ENCODE results near the gene MB21D2.

Gene MB21D2

DNA sequence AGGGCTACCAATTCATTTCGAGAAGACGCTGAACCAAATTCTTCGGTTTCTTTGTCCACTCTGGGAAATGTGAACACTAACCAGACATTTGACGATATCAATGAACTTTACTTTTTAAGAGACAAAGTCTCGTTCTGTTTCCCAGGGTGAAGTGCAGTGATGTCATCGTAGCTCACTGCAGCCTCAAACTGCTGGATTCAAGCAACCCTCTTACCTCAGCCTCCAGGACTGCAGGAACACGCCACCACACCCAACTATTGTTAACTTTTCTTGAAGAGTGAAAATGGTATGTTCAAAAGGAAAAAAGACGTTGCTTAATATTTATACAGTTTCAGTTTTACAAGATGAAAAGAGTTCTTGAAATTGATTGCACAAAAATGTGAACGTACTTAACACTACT lies 30.6 kb downstream of the MB21D2 start (continued):
- TF ChIP-seq, protein P1, sequence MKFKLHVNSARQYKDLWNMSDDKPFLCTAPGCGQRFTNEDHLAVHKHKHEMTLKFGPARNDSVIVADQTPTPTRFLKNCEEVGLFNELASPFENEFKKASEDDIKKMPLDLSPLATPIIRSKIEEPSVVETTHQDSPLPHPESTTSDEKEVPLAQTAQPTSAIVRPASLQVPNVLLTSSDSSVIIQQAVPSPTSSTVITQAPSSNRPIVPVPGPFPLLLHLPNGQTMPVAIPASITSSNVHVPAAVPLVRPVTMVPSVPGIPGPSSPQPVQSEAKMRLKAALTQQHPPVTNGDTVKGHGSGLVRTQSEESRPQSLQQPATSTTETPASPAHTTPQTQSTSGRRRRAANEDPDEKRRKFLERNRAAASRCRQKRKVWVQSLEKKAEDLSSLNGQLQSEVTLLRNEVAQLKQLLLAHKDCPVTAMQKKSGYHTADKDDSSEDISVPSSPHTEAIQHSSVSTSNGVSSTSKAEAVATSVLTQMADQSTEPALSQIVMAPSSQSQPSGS (tag by site-specific recombination; IDR thresholded peaks at IDR 0.05; ENCODE audit: low read depth): peak; percentile 91
- TF ChIP-seq ZNF670 (tag by site-specific recombination; IDR thresholded peaks at IDR 0.05; ENCODE audit: low read depth) (no peak), ZBTB1 (tag by site-specific recombination; IDR thresholded peaks at IDR 0.05) (no peak), ZNF843 (tag by site-specific recombination; IDR thresholded peaks at IDR 0.05) (no peak), SALL2 (tag by site-specific recombination; IDR thresholded peaks at IDR 0.05; ENCODE audit: borderline replicate concordance) (no peak), ZNF2 (tag by site-specific recombination; IDR thresholded peaks at IDR 0.05) (no peak), ZNF76 (tag by site-specific recombination; IDR thresholded peaks at IDR 0.05; ENCODE audit: borderline replicate concordance, low read depth) (no peak), ZSCAN30 (tag by site-specific recombination; IDR thresholded peaks at IDR 0.05) (no peak), ZNF10 (tag by site-specific recombination; IDR thresholded peaks at IDR 0.05) (no peak), ZNF394 (tag by site-specific recombination; IDR thresholded peaks at IDR 0.05; ENCODE audit: borderline replicate concordance) (no peak), ZSCAN23 (tag by site-specific recombination; IDR thresholded peaks at IDR 0.05) (no peak), ZSCAN16 (tag by site-specific recombination; IDR thresholded peaks at IDR 0.05) (no peak), PRDM1 (tag by site-specific recombination; IDR thresholded peaks at IDR 0.05) (peak; percentile 85; the same call in 1 of the 2 replicates), GLI2 (tag by site-specific recombination; IDR thresholded peaks at IDR 0.05; ENCODE audit: borderline replicate concordance, low read depth) (no peak), BCL11B (tag by site-specific recombination; IDR thresholded peaks at IDR 0.05; ENCODE audit: low read depth) (no peak), ZNF274 (IDR thresholded peaks at IDR 0.05; ENCODE audit: low read length) (no peak), ZNF274 (tag by site-specific recombination; IDR thresholded peaks at IDR 0.05; ENCODE audit: borderline replicate concordance) (no peak), ZNF341 (tag by site-specific recombination; IDR thresholded peaks at IDR 0.05; ENCODE audit: low read depth) (no peak), SP7 (tag by site-specific recombination; IDR thresholded peaks at IDR 0.05) (0 out of 2 replicates have a peak, but pooled peaks have one; percentile 46)
- TF ChIP-seq, protein P2, sequence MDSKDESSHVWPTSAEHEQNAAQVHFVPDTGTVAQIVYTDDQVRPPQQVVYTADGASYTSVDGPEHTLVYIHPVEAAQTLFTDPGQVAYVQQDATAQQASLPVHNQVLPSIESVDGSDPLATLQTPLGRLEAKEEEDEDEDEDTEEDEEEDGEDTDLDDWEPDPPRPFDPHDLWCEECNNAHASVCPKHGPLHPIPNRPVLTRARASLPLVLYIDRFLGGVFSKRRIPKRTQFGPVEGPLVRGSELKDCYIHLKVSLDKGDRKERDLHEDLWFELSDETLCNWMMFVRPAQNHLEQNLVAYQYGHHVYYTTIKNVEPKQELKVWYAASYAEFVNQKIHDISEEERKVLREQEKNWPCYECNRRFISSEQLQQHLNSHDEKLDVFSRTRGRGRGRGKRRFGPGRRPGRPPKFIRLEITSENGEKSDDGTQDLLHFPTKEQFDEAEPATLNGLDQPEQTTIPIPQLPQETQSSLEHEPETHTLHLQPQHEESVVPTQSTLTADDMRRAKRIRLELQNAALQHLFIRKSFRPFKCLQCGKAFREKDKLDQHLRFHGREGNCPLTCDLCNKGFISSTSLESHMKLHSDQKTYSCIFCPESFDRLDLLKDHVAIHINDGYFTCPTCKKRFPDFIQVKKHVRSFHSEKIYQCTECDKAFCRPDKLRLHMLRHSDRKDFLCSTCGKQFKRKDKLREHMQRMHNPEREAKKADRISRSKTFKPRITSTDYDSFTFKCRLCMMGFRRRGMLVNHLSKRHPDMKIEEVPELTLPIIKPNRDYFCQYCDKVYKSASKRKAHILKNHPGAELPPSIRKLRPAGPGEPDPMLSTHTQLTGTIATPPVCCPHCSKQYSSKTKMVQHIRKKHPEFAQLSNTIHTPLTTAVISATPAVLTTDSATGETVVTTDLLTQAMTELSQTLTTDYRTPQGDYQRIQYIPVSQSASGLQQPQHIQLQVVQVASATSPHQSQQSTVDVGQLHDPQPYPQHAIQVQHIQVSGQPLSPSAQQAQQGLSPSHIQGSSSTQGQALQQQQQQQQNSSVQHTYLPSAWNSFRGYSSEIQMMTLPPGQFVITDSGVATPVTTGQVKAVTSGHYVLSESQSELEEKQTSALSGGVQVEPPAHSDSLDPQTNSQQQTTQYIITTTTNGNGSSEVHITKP (tag by site-specific recombination; IDR thresholded peaks at IDR 0.05): peak; percentile 75
- TF ChIP-seq, protein P3, sequence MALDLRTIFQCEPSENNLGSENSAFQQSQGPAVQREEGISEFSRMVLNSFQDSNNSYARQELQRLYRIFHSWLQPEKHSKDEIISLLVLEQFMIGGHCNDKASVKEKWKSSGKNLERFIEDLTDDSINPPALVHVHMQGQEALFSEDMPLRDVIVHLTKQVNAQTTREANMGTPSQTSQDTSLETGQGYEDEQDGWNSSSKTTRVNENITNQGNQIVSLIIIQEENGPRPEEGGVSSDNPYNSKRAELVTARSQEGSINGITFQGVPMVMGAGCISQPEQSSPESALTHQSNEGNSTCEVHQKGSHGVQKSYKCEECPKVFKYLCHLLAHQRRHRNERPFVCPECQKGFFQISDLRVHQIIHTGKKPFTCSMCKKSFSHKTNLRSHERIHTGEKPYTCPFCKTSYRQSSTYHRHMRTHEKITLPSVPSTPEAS (tag by site-specific recombination; IDR thresholded peaks at IDR 0.05): no peak
- TF ChIP-seq, protein P4, sequence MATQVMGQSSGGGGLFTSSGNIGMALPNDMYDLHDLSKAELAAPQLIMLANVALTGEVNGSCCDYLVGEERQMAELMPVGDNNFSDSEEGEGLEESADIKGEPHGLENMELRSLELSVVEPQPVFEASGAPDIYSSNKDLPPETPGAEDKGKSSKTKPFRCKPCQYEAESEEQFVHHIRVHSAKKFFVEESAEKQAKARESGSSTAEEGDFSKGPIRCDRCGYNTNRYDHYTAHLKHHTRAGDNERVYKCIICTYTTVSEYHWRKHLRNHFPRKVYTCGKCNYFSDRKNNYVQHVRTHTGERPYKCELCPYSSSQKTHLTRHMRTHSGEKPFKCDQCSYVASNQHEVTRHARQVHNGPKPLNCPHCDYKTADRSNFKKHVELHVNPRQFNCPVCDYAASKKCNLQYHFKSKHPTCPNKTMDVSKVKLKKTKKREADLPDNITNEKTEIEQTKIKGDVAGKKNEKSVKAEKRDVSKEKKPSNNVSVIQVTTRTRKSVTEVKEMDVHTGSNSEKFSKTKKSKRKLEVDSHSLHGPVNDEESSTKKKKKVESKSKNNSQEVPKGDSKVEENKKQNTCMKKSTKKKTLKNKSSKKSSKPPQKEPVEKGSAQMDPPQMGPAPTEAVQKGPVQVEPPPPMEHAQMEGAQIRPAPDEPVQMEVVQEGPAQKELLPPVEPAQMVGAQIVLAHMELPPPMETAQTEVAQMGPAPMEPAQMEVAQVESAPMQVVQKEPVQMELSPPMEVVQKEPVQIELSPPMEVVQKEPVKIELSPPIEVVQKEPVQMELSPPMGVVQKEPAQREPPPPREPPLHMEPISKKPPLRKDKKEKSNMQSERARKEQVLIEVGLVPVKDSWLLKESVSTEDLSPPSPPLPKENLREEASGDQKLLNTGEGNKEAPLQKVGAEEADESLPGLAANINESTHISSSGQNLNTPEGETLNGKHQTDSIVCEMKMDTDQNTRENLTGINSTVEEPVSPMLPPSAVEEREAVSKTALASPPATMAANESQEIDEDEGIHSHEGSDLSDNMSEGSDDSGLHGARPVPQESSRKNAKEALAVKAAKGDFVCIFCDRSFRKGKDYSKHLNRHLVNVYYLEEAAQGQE (tag by site-specific recombination; IDR thresholded peaks at IDR 0.05): no peak
- TF ChIP-seq, protein P5, sequence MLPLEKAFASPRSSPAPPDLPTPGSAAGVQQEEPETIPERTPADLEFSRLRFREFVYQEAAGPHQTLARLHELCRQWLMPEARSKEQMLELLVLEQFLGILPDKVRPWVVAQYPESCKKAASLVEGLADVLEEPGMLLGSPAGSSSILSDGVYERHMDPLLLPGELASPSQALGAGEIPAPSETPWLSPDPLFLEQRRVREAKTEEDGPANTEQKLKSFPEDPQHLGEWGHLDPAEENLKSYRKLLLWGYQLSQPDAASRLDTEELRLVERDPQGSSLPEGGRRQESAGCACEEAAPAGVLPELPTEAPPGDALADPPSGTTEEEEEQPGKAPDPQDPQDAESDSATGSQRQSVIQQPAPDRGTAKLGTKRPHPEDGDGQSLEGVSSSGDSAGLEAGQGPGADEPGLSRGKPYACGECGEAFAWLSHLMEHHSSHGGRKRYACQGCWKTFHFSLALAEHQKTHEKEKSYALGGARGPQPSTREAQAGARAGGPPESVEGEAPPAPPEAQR (tag by site-specific recombination; IDR thresholded peaks at IDR 0.05): no peak
- TF ChIP-seq, protein P6, sequence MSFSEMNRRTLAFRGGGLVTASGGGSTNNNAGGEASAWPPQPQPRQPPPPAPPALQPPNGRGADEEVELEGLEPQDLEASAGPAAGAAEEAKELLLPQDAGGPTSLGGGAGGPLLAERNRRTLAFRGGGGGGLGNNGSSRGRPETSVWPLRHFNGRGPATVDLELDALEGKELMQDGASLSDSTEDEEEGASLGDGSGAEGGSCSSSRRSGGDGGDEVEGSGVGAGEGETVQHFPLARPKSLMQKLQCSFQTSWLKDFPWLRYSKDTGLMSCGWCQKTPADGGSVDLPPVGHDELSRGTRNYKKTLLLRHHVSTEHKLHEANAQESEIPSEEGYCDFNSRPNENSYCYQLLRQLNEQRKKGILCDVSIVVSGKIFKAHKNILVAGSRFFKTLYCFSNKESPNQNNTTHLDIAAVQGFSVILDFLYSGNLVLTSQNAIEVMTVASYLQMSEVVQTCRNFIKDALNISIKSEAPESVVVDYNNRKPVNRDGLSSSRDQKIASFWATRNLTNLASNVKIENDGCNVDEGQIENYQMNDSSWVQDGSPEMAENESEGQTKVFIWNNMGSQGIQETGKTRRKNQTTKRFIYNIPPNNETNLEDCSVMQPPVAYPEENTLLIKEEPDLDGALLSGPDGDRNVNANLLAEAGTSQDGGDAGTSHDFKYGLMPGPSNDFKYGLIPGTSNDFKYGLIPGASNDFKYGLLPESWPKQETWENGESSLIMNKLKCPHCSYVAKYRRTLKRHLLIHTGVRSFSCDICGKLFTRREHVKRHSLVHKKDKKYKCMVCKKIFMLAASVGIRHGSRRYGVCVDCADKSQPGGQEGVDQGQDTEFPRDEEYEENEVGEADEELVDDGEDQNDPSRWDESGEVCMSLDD (tag by site-specific recombination; IDR thresholded peaks at IDR 0.05): no peak
- TF ChIP-seq, protein P7, sequence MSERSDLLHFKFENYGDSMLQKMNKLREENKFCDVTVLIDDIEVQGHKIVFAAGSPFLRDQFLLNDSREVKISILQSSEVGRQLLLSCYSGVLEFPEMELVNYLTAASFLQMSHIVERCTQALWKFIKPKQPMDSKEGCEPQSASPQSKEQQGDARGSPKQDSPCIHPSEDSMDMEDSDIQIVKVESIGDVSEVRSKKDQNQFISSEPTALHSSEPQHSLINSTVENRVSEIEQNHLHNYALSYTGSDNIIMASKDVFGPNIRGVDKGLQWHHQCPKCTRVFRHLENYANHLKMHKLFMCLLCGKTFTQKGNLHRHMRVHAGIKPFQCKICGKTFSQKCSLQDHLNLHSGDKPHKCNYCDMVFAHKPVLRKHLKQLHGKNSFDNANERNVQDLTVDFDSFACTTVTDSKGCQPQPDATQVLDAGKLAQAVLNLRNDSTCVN (tag by site-specific recombination; optimal IDR thresholded peaks at IDR 0.05): no peak

Measured in HEK293 (cell line).